WI38 (cell line): ENCODE results near the gene ASXL2.

Experiments
- H3K4me3 ChIP-seq: 2 replicates; pipeline ENCODE4 v1.5.1; 2011; ENCODE audit warnings: low read depth, mild to moderate bottlenecking, control low read depth, low read length
- TF ChIP-seq, protein P1 (sequence below): IDR thresholded peaks from 2 replicates; pipeline ENCODE4 v1.5.1; 2012; ENCODE audit warnings: low read depth, mild to moderate bottlenecking, control low read depth, low read length

The ASXL2 gene

GRCh38 chr2:25824718-25825117 lies 53.6 kb downstream of the ASXL2 start:
- H3K4me3 ChIP-seq, result no peak overlapping the region
- TF ChIP-seq, protein P1, sequence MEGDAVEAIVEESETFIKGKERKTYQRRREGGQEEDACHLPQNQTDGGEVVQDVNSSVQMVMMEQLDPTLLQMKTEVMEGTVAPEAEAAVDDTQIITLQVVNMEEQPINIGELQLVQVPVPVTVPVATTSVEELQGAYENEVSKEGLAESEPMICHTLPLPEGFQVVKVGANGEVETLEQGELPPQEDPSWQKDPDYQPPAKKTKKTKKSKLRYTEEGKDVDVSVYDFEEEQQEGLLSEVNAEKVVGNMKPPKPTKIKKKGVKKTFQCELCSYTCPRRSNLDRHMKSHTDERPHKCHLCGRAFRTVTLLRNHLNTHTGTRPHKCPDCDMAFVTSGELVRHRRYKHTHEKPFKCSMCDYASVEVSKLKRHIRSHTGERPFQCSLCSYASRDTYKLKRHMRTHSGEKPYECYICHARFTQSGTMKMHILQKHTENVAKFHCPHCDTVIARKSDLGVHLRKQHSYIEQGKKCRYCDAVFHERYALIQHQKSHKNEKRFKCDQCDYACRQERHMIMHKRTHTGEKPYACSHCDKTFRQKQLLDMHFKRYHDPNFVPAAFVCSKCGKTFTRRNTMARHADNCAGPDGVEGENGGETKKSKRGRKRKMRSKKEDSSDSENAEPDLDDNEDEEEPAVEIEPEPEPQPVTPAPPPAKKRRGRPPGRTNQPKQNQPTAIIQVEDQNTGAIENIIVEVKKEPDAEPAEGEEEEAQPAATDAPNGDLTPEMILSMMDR, result no peak

- TF ChIP-seq, protein P1, result no peak
- no peak overlapping the region for H3K4me3 ChIP-seq
Observed at GRCh38 chr2:25824216-25824615, 54.1 kb downstream of the ASXL2 start.

DNA sequence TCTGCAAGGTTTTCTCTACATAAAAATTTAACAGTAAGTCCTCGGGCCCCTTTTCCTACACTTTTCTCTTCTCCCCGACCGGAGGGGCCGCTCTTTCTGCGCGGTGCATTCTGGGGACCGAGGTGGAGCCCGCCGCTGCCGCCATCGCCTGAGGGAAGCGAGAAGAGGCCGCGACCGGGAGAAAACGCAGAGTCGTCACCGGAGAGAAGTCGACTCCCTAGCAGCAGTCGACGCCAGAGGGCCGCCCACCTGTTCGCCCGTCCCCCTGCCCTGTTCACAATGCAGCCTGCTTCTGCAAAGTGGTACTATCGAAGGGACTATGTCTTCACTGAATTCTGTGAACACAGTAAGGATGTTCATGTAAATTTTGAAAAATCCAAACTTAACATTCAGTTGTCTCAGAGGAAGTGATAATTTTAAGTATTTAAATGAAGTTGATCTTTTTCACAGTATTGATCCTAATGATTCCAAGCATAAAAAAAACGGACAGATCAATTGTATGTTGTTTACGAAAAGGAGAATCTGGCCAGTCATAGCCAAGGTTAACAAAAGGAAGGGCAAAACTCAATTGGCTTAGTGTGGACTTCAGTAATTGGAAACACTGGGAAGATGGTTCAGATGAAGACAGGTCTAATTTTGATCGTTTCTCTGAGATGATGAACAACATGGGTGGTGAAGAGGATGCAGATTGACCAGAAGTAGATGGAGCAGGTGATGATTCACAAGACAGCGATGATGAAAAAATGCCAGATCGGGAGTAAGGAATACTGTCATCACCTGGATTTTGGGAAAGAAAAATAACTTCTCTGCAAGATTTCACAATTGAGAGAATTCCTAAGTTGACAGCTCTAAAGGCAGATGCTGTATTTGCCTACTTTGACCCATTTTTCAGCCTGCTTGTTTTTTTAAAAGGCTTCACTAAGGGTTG lies 55.8 kb downstream of the ASXL2 start:
- H3K4me3 ChIP-seq, result no peak overlapping the region
- TF ChIP-seq, protein P1, result no peak

DNA sequence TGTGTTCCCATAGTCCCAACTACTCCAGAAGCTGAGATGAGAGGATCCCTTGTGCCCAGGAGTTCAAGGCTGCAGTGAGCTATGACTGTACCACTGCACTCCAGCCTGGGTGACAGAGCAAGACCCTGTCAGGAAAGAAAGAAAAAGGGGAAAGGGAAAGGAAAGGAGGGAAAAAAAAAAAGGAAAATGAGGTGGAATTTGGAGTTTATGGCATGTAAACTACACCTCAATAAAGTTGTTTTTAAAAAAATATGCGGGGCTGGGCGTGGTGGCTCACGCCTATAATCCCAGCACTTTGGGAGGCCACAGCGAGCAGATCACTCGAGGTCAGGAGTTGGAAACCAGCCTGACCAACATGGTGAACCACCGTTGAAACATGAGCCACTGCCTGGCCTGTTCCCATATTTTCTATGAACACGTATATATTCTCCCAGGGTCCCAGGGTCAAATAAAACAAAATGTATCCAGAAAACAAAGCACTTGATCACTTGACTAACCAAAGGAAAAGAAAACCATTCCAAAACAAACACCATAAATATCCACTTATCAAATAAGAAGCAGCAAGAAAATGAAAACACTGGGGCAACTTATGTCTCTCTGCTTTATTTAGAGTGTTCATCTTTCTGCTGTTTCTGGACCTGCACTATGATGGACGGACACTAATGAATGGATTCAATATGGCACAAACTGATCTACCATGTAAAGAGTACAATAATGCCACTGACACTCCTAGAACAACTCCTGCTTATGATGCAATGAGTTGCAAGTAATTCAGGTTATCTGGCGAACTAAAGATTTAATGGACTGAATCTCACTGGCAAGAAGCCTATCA lies 56.8 kb downstream of the ASXL2 start:
- TF ChIP-seq, protein P1, result no peak
- no peak overlapping the region for H3K4me3 ChIP-seq

GRCh38 chr2:25819597-25820039 lies 58.7 kb downstream of the ASXL2 start:
- no peak overlapping the region for H3K4me3 ChIP-seq

DNA sequence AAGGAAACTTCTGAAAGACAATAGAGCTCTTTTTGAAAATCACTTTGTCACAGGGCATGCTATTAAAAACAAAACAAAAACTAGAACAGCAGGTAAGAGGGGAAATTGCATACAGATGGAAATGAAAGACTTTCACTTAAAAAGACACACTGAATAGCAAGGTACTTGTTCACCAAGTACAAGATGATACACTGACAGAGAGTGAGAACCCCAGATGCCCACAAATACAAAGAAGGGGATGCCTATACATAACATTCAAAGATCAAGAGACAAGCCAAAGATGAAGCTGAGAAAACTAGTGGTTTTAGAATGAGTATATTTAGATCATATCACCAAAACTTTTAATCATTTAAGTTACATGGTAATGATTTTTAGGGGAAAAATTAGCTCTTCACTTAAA lies 60.7 kb downstream of the ASXL2 start:
- H3K4me3 ChIP-seq, result no peak overlapping the region
- TF ChIP-seq, protein P1, result no peak

More at GRCh38 chr2:25819597-25820039, 58.7 kb downstream of the ASXL2 start:
- TF ChIP-seq, protein P1, result no peak
